Type B pancreatic cell (in vitro differentiated cells): Measurements from ENCODE around the gene USP43. TPM values are rescaled to one million over a fixed set of nuclear protein-coding genes. Genes with fewer than 3 reads are reported as not detected.

Source experiments
- DNase-seq: peaks from one replicate; pipeline ENCODE4 v3.0.0; 2021; ENCODE audit warnings: mixed read lengths; ENCODE audit not compliant: unreplicated experiment; ENCODE audit errors: extremely low spot score
- H3K27ac Mint-ChIP-seq: 2 replicates; pipeline ENCODE4 v1.8.0; 2021; ENCODE audit warnings: mild to moderate bottlenecking, mixed read lengths
- H3K27me3 Mint-ChIP-seq: 2 replicates; pipeline ENCODE4 v1.8.0; 2021; ENCODE audit warnings: mixed read lengths
- H3K36me3 Mint-ChIP-seq: 2 replicates; pipeline ENCODE4 v1.8.0; 2021; ENCODE audit warnings: mixed read lengths
- H3K4me1 Mint-ChIP-seq: one replicate; pipeline ENCODE4 v1.8.0; 2021; ENCODE audit warnings: mixed read lengths; ENCODE audit not compliant: unreplicated experiment
- H3K4me3 Mint-ChIP-seq: 2 replicates; pipeline ENCODE4 v1.8.0; 2021; ENCODE audit warnings: mild to moderate bottlenecking, mixed read lengths
- H3K9me3 Mint-ChIP-seq: 2 replicates; pipeline ENCODE4 v1.8.0; 2021; ENCODE audit warnings: mixed read lengths
- CTCF ChIP-seq: fragments of 200-600 bp; sonication (generic); conservative IDR thresholded peaks from 2 replicates; pipeline ENCODE4 v1.5.0; 2021; ENCODE audit warnings: antibody characterized with exemption, mild to moderate bottlenecking
- total RNA-seq: library from RNA; stranded (reverse); gene quantifications from 2 replicates; pipeline ENCODE4 v1.2.1, GENCODE V29; 2021; ENCODE audit warnings: low replicate concordance

The USP43 gene
- total RNA-seq, 1 donor from 2014 or later = 6.6 TPM

DNA sequence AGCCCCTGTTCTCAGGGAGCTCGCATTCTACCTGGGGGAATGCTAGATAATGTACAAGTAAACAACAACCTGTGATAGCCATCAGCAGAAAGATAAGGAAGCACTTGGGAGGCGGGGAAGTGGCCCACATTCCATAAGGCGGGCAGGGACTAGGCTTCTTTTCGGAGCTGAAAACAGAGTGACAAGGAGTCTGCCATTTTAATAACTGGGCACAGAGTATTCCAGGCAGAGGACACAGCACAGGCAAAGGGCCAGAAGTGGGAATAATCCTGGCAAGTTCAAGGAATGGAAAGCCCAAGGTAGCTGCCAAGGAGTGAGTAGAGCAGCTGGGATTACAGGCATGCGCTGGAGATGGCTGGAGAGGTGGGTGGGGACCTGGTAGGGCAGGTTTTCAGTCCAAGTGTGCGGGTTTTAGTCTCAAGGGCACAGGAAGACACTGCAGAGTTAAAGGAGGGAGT, 24.3 kb downstream of the USP43 start:
- Mint-ChIP-seq H3K9me3 (peaks cover 13% of the 10 kb centered on the region), H3K27ac (peak overlapping the region; percentile 89), H3K4me1 (peaks cover 22% of the 10 kb centered on the region)

DNA sequence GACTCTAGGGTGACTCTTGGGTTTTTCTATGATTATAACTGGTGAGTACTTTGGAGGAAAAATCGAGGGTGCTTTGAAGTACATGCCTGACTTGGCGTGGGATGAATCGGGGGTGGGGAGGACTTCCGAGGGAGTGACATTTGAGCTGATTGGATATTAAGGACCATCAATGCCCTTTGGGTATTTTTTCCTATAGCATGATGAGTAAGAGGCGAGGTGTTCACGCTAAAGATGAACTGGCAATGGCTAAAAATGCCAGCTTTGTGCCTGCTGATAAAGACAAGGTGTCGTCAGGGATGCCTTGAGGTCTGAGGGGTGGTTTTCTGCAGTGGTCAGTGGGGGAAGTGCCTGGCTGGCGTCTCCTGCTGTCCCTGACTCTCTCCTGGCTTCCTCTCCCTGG, 25.3 kb downstream of the USP43 start:
- Mint-ChIP-seq H3K9me3 (peaks cover 5% of the 10 kb centered on the region), H3K27me3 (peaks cover 2% of the 10 kb centered on the region), H3K4me1 (peaks cover 22% of the 10 kb centered on the region), H3K36me3 (peaks cover 19% of the 10 kb centered on the region), H3K4me3 (no peak overlapping the region), H3K27ac (peak overlapping the region; percentile 89)
- TF ChIP-seq CTCF = no peak
- DNase-seq = no peak

More for the DNA sequence above, 24.3 kb downstream of the USP43 start:
- no peak for DNase-seq
- Mint-ChIP-seq H3K27me3 (peaks cover 2% of the 10 kb centered on the region), H3K4me3 (peak overlapping the region; percentile 68), H3K36me3 (peaks cover 27% of the 10 kb centered on the region)
- no peak for TF ChIP-seq CTCF

- H3K4me1 Mint-ChIP-seq = peaks cover 22% of the 10 kb centered on the region
- no peak for DNase-seq
- no peak for TF ChIP-seq CTCF
- no peak overlapping the region for H3K27ac Mint-ChIP-seq
- peaks cover 13% of the 10 kb centered on the region for H3K36me3 Mint-ChIP-seq
- no peaks in the 10 kb centered on the region for H3K9me3 Mint-ChIP-seq
- H3K27me3 Mint-ChIP-seq = peaks cover 2% of the 10 kb centered on the region
- H3K4me3 Mint-ChIP-seq = no peak overlapping the region
Measured at GRCh38 chr17:9671559-9671958, 26.2 kb downstream of the USP43 start.

- H3K4me1 Mint-ChIP-seq = peaks cover 22% of the 10 kb centered on the region
- no peak overlapping the region for H3K4me3 Mint-ChIP-seq
- no peak for TF ChIP-seq CTCF
Measured at GRCh38 chr17:9672266-9672665, 26.9 kb downstream of the USP43 start.

GRCh38 chr17:9672691-9673090, 27.4 kb downstream of the USP43 start:
- Mint-ChIP-seq H3K4me1 (peaks cover 22% of the 10 kb centered on the region), H3K4me3 (no peak overlapping the region), H3K36me3 (peaks cover 10% of the 10 kb centered on the region), H3K9me3 (no peaks in the 10 kb centered on the region), H3K27ac (no peak overlapping the region), H3K27me3 (peaks cover 2% of the 10 kb centered on the region)
- no peak for DNase-seq
- TF ChIP-seq CTCF = no peak

More at GRCh38 chr17:9672266-9672665, 26.9 kb downstream of the USP43 start:
- Mint-ChIP-seq H3K27ac (no peak overlapping the region), H3K27me3 (peaks cover 2% of the 10 kb centered on the region), H3K36me3 (peaks cover 13% of the 10 kb centered on the region), H3K9me3 (no peaks in the 10 kb centered on the region)
- no peak for DNase-seq

DNA sequence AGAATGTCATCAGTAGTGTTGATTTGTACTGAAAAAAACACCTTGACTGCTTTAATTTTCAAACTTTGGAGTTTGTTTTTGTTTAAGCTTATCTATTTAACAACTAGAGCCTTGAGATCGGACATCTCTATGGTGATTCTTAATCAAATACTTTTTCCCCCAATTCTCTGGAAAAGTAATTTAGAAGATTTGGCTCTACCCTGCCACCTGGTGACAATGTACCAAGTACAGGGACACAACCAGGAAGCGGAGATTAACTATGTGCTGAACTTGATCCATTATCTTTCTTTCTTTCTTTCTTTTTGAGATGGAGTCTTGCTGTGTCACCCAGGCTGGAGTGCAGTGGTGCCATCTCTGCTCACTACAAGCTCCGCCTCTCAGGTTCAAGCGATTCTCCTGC, 30.8 kb downstream of the USP43 start:
- TF ChIP-seq CTCF = peak; percentile 54
- DNase-seq = no peak
- Mint-ChIP-seq H3K9me3 (peaks cover 7% of the 10 kb centered on the region), H3K4me3 (no peak overlapping the region), H3K27ac (no peak overlapping the region), H3K36me3 (peaks cover 16% of the 10 kb centered on the region), H3K27me3 (no peaks in the 10 kb centered on the region), H3K4me1 (peaks cover 4% of the 10 kb centered on the region)
